Erythroblast (primary cell): ENCODE data around the gene CFAP54.
"Not testable (repeated sequence)": the region's sequence is repeated elsewhere in the genome, so short reads cannot be mapped to it uniquely, and the experiment has no call there.

ENCODE experiments used
- DNase-seq, 2 experiments: peaks; one replicate each; lab custom pipeline; 2025; lab: John Stamatoyannopoulos, UW
- GATA1 ChIP-seq: IDR thresholded peaks from 2 replicates; pipeline ENCODE4 v1.6.1; 2011; ENCODE audit warnings: low read depth, mild to moderate bottlenecking, control low read depth, low read length, moderate library complexity
- POLR2A ChIP-seq: IDR thresholded peaks from 2 replicates; pipeline ENCODE4 v1.6.1; 2011; ENCODE audit warnings: mild to moderate bottlenecking, low read length

Gene CFAP54

DNA sequence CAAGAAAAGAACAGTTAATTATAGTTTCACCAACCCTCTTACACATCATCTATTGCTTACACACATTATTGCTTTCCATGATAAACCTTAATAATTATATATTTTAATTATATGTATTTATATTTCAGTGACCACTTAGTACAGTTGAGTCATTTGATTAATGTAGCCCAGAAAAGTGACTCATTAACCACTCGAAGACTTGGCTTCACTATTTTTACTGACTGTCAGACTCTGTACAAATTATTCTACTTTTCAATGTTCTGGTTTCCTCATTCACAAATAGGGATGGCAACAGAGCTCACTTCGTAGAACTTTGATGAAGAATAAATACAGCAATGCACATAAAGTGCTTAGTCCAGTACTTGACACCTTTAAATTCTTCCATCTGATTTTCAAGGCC lies 98.3 kb downstream of the CFAP54 start:
- TF ChIP-seq POLR2A (no peak), GATA1 (no peak)
- no peak for DNase-seq

DNA sequence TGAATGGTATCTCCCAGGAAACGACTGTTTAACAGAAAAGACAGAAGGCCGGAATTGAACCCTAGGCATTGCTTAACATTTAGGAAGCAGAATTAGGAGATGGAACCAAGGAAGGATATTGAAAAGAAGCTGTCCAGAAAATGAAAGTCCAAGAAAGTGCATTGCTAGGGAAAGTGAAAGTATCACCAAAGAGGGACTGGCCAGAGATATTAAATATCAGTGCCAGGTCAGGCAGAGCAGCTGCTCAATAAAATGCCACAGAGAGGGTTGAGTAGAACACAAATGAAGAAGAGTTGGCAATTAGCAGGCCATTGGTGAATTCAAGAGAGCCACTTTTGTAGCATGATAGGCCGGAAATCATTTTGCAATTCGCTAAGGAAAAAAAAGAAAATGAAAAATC lies 101.6 kb downstream of the CFAP54 start:
- TF ChIP-seq GATA1, result no peak
- TF ChIP-seq POLR2A, result no peak
- DNase-seq, result no peak

DNA sequence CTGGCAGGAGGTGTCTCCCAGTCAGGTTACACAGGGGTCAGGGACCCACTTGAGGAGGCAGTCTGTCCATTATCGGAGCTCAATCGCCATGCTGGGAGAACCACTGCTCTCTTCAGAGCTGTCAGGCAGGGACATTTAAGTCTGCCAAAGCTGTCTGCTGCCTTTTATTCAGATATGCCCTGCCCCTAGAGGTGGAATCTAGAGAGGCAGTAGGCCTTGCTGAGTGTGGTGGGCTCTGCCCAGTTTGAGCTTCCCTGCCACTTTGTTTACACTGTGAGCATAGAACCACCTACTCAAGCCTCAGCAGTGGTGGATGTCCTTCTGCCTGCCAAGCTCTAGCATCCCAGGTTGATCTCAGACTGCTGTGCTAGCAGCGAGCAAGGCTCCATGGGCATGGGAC lies 115.0 kb downstream of the CFAP54 start:
- not testable (repeated sequence) for DNase-seq

DNA sequence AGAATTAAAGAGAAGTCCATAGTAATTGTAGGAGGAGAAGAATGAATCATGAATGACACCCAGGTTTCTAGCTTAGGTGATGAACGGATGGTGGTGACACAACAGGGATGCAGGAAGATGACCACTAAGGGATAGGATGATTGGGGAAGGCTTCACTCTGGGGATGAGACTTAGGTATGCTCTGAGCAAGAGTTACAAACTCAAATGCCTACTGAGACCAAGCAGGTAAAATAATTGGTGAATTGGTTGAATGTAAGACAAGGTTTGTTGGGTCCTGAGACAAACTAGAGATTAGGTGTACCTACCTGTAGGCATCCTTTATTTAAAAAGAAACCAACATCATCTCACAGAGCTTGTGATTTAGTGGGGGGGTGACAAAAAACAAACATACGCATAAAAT lies 116.3 kb downstream of the CFAP54 start:
- no peak for DNase-seq
- no peak for TF ChIP-seq GATA1
- TF ChIP-seq POLR2A, result no peak

DNA sequence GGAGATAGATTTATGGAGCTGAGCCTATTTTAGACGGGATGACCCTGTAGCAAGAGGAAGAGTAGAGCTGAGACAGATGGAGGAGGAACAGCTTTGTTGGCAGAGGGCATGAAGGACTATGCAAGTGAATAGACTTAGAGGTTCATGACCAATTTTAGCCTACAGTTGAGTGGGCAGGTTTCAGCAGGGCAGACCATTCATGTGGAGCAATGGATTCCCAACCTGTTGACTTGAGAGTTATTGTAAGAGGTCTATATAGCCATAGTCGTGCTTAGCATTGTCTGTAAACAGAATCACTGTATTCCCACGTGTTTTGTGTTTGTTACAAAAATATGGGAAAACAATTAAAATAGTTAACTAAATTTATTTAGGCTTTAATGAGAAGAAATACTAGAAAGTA lies 116.8 kb downstream of the CFAP54 start:
- DNase-seq, result no peak

DNA sequence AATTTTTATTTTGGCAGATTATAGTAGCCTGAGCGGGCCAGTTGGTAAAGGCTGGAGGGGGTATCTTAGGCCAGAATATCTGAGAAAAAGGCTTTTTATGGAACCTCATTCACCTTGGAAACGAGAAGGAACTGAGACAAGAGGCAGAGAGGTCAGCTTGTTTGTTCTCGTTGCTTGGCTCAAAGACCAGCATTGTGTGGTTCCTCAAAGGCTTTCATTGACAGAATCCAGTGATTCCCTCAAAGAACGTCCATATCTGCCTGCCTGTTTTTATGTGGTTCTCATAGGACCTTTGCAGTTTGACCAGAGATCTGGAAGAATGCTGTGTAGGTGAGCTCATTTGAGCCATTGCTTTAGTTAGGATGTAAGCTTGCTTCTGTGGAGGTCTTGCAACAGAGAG lies 117.3 kb downstream of the CFAP54 start:
- TF ChIP-seq GATA1, result no peak
- TF ChIP-seq POLR2A, result no peak
- DNase-seq, result no peak

More for the DNA sequence above, 116.8 kb downstream of the CFAP54 start:
- TF ChIP-seq GATA1 (no peak), POLR2A (no peak)

DNA sequence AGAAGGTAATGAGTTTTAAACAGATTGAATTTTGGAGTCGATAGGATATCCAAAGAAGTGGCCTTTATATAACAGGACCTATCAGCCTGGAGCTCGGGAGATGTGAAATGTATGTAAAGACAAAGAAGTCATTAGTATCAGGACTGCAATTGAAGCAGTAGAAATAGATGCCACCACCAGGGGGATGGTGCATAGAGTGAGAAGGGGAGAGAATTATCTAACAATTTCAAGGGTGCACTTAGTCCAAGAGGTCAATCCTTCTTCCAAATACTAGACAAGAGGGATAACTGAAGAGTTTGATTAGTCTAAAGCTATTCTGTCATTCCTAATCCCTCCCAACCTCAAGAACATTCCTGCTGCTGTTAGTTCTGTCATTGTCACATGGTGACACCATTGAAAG lies 127.8 kb downstream of the CFAP54 start:
- TF ChIP-seq POLR2A, result no peak
- TF ChIP-seq GATA1, result no peak
- DNase-seq, result peak; percentile 4 to 26

DNA sequence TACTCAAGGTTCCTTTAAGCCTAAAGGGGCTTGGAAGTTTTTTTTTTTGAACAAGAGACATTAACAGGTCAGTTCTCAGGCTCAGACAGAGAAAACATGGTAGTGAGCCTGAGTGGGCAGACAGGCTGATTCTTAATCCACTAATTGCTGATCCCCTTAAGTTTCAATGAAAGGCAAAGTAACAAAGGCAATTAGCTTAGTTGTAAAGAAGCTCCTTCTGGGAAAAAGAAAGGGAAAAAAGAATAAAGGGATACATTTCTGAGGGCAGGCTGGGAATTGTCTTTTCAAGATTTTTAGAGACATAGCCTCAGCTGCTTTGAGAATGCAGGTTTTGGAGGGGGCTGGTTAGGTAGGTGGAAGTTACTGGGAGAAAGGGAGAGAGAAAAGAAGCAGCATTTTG lies 133.8 kb downstream of the CFAP54 start:
- no peak for TF ChIP-seq GATA1
- TF ChIP-seq POLR2A, result no peak
- no peak for DNase-seq

DNA sequence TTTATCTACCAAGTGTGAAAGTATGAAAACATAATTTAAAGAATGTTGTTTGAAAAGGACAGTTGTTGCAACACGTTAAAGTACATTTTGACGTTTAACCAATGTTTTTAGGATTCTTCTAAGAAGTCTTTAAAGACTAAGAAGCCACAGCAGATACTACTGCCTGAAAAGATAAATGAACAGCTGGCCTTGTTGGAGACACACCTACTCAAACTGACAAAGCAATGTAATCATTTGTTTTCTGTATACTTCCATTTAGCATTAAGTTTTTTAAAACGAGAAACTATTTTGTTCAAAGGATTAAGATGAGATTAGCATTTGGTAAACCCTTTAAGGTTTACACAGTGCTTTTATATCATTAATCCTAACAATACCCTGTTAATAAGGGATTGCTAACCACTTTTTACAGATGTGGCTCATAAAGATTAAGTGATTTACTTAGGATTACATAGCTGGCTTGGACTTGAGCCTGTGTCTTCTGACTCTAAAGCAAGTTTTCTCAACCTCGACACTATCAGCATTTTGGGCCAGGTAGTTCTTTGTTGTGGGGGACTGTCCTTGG lies 134.4 kb downstream of the CFAP54 start:
- DNase-seq, result no peak
- TF ChIP-seq POLR2A (no peak), GATA1 (no peak)

DNA sequence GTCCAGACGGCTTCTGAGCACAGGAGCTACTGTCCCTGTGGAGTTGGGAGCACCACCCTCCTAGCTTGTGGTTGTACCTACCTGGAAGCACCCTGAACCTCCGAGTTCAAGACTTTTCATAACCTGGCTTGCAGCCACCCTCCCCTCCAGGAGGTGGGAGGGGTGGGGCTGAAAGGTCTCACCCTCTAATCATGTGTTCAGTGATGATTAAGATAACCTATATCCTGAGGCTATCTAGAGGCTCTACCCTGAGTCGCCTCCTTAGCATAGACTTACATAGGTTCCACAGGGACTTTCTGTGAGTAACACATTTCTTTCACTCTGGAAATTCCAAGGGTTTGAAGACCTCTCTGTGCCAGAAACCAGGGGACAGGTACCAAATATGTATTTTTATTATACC lies 146.5 kb downstream of the CFAP54 start:
- DNase-seq, result no peak
- TF ChIP-seq POLR2A, result no peak
- no peak for TF ChIP-seq GATA1

DNA sequence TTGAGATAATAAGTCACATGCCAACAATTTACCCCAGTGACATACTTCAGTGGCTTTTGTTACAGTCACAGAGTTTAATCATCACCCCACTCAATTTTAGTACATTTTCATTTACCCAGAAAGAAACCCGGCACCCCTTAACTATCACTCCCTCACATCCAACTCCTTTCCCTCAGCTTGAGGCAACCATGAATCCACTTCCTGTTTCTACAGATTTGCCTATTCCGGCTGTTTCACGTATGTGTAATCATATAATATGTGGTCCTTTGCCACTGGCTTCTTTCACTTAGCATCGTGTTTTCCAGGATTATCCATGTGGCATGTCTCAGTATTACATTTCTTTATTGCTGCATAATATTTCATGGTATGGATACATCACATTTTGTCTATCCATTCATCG lies 147.5 kb downstream of the CFAP54 start:
- TF ChIP-seq POLR2A (no peak), GATA1 (no peak)
- DNase-seq, result no peak

DNA sequence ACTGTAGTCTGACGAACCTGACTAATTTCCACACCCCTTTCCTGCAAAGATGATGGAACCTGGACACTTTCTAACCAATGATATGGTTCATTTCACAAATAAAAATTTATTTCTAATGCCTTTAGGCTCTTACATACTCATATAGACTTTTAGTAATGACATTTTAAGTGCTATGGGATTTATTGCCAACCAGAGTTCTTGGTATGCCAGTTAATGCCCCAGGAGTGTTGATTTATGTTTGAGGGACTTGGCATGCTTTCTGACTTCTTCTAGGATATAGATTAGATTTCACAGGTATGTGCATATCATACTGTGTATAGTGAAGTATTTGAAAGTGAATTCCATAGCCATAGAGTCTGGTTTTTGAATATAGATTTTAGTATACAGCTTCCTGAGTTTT lies 159.5 kb downstream of the CFAP54 start:
- TF ChIP-seq POLR2A (no peak), GATA1 (no peak)
- DNase-seq, result no peak

DNA sequence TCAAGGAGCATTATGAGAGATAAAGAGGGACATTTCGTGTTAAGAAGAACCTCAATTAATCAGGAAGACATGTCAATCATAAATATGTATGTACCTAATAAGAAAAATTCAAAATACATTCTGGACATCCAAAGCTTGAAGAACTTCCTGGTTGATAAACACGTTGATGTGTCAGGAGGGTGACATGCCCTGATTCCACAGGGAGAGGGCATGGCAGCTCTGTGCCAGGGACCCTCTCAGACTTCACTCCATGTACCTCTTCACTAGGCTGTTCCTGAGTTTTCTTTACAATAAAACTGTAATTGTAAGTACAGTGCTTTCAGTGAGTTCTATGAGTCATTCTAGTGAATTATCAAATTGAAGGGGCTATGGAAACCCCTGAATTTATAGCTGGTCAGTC lies 163.5 kb downstream of the CFAP54 start:
- no peak for DNase-seq
- no peak for TF ChIP-seq POLR2A
- no peak for TF ChIP-seq GATA1

DNA sequence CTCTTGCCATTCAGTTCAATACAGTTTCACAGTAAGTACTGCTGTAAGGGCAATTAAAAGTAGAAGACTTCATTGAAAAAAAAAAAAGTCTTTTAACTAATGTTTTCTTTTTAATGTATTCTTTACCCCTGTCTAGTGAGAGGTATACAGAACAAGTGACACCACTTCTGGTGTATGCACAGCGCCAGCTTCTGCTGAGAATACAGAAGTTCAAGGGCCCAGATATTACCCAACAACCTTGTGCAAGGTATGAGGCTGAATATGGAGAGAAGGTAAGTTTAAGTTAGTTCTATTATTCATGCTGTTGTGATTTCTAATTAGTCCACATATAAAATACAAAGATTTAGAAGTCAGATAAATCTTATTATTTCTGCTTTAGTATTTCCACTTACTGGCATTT lies 168.7 kb downstream of the CFAP54 start:
- no peak for DNase-seq
- TF ChIP-seq GATA1 (no peak), POLR2A (no peak)

DNA sequence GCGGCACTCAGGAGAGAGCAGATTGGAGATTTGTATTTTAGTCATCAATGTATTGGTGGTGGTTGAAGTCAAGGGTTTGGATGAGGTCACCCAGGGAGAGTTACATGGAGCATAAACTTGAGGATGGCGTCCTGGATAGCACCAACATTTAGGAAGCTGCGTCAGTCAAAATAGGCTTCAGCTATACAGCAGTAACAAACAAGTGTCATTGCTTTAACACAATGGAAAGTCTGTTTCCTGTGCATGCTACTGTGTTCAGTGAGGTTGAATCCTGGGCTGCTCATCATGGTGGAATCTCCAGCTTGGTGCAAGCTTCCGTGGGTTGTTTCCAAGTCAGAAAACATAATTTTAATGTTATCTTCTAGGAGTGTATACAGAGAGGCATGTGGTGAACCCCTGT lies 180.4 kb downstream of the CFAP54 start:
- DNase-seq, result no peak
- TF ChIP-seq GATA1, result no peak
- TF ChIP-seq POLR2A, result no peak
